Epithelial cell of prostate (primary cell): ENCODE measurements around the gene HK1.

ENCODE experiments used
- DNase-seq: peaks from one replicate; pipeline ENCODE4 v3.0.0-alpha.2; 2011; ENCODE audit warnings: low read depth, low spot score
- H3K27ac ChIP-seq: fragments of 450-650 bp; 2 replicates; pipeline ENCODE4 v1.5.1; 2017; ENCODE audit warnings: mild to moderate bottlenecking

The HK1 gene

DNA sequence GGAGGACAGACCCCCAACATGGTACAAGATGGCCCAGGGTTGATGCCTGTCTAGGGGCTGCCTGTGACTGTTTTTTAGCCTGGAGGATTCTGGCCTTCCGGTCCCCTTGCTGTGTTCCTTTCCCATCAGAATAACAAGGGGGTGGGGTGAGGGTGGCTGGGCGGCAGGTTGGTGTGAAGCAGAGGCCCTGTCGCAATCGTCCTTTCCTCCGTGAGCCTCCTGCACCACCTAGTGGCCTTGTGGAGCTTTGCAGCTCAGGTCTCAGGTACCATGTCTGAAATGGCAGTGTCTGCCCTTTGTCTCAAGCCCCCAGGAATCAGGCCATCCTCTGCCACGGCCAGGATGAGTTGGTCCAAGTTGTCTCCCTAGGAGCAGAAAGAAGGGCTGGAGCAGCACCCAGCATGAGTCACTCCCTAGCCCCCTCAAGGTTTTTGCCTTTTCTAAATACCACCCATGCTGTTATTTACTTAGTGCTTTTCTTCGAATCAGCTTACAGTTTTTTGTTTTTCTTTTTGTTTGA, 114.2 kb downstream of the HK1 start:
- DNase-seq: no peak
- H3K27ac ChIP-seq: no peak overlapping the region

DNA sequence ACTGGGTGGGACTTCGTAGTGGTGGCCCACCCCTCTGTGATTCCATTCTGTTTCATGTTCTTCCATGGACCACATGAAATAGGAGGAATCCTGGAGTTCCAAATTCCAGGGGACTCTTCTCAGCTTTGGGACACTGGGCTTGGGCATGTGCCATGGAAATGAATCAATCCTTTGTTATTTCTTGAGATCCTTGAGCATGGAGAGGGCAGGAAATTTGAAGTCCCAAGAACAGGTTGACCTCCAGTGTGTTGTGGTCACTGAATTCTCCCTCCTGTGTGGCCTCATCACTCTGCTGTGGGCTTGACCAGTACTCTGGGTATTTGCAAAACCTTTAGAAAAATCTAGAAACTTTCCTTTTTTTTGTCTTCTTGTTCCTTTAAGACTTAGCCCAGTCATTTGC, 115.7 kb downstream of the HK1 start:
- H3K27ac ChIP-seq: no peak overlapping the region
- no peak for DNase-seq

DNA sequence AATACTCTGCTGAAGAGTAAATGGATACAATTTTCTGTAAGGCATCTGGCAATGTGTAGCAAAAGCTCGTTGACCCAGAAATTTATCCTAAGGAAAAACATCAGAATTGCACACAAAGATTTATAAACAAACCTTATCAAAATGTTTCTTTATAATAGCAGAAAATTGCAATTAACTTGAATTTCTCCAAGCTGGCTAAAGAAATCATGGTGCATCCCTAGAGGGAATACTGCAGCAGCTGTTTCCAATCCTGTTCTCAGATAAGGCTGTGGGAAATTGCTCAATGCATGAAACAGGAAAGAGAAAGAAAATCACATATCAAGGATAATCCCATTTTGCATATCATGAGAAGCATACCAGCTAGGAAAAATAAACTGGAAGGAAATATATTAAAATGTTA, 119.7 kb downstream of the HK1 start:
- no peak for DNase-seq
- H3K27ac ChIP-seq: no peak overlapping the region

DNA sequence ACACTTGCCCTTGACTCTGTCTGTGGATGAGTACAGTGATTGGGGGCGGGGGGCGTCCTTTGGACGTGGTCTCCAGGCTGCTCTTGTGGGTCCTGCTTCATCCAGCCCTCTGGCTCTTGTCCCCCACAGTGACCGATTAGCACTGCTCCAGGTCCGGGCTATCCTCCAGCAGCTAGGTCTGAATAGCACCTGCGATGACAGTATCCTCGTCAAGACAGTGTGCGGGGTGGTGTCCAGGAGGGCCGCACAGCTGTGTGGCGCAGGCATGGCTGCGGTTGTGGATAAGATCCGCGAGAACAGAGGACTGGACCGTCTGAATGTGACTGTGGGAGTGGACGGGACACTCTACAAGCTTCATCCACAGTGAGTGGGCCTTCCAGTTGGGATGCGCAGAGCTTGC, 120.2 kb downstream of the HK1 start:
- no peak overlapping the region for H3K27ac ChIP-seq
- DNase-seq: no peak

DNA sequence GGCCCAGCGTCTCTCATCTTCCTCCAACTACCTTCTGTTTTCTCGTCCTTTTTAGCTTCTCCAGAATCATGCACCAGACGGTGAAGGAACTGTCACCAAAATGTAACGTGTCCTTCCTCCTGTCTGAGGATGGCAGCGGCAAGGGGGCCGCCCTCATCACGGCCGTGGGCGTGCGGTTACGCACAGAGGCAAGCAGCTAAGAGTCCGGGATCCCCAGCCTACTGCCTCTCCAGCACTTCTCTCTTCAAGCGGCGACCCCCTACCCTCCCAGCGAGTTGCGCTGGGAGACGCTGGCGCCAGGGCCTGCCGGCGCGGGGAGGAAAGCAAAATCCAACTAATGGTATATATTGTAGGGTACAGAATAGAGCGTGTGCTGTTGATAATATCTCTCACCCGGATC, 122.6 kb downstream of the HK1 start:
- no peak for DNase-seq
- H3K27ac ChIP-seq: no peak overlapping the region

DNA sequence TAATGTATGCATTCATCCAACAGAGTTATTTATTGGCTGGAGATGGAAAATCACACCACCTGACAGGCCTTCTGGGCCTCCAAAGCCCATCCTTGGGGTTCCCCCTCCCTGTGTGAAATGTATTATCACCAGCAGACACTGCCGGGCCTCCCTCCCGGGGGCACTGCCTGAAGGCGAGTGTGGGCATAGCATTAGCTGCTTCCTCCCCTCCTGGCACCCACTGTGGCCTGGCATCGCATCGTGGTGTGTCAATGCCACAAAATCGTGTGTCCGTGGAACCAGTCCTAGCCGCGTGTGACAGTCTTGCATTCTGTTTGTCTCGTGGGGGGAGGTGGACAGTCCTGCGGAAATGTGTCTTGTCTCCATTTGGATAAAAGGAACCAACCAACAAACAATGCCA, 123.1 kb downstream of the HK1 start:
- DNase-seq: no peak
- H3K27ac ChIP-seq: no peak overlapping the region

DNA sequence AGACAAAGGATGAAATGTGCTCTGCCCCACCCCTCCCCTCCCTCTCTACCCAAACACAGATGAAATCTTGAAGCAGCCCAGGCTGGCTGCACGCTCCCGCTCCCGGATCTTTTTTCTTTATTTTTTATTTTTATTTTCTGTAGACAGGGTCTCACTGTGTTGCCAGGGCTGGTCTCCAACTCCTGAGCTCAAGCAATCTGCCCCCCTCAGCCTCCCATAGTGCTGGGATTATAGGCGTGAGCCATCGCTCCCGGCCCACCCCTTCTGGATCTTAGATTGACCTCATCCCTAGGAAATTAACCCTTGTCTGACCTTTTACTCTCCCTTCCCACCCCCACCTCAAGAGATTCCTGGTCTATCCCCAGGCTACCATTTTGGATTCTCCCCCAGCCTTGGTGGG, 124.1 kb downstream of the HK1 start:
- no peak overlapping the region for H3K27ac ChIP-seq
- DNase-seq: no peak

DNA sequence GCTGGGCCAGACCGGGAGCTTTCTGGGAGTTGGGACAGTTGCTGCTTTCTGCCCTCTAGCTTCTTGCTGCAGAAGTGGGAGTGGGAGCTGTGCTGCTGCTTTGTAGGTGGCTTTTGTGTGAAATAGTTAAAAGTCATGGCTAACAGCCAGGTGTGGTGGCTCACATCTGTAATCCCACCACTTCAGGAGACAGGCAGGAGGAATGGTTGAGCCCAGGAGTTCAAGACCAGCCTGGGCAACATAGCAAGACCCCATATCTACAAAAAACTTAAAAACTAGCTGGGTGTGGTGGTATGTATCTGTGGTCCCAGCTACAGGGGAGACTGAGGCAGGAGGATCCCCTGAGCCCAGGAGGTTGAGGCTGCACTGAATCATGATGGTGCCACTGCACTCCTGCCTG, 124.8 kb downstream of the HK1 start:
- H3K27ac ChIP-seq: no peak overlapping the region
- no peak for DNase-seq

DNA sequence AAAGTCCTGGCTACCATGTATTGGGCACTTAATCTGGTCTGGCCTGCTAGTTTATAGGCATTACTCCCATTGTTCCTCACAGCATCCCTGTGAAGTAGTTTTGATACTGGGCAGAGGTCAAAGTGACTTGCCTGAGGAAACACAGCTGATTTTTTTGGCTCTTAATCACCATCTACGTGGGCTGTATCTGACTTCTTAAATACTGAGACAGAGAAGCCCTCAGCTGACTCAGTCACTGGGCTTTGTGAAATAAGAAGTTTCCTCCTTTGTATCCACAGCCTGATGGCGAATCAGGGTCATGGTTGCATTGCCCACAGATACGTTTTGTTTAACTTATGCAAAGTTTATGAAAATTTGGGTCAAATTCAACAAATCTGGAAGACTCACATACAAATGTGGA, 125.2 kb downstream of the HK1 start:
- H3K27ac ChIP-seq: no peak overlapping the region
- no peak for DNase-seq

DNA sequence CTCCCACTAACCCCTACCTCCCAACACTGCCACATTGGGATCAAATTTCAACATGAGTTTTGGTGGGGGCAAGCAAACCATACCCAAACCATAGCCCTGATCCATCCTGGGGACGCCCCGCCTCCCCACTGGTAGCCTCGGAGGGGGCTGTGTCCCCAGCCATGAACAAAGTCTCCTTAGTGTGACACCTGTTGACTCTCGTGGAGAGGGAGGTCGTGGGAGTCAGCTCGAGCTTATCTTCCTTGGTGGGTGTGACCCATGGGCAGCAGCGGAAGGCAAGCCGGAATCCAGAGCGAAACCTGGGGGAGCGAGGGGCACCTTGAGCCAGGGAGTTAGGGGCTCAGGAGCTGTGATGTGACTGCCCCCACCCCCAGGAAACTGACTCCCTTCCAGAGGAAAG, 126.5 kb downstream of the HK1 start:
- H3K27ac ChIP-seq: peak overlapping the region; percentile 65
- no peak for DNase-seq

DNA sequence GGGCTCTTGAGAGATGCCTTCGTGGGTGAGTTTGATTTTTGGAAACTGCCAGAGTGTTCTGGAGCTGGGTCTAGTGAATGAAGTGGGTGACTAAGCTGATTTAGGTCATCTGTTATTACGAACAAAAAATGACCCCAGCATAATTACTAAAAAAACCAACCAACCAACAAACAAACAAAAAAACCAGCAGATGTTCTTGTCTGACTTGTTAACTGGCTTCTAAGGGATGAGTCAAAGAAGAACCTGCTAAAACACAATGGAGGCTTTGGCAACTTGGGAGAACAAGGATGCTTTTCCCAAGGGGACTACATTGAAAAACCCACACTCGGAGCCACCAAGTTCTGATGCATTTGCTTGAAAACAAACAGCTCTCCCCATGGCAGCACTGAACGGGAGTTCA, 126.9 kb downstream of the HK1 start:
- H3K27ac ChIP-seq: peak overlapping the region; percentile 65

DNA sequence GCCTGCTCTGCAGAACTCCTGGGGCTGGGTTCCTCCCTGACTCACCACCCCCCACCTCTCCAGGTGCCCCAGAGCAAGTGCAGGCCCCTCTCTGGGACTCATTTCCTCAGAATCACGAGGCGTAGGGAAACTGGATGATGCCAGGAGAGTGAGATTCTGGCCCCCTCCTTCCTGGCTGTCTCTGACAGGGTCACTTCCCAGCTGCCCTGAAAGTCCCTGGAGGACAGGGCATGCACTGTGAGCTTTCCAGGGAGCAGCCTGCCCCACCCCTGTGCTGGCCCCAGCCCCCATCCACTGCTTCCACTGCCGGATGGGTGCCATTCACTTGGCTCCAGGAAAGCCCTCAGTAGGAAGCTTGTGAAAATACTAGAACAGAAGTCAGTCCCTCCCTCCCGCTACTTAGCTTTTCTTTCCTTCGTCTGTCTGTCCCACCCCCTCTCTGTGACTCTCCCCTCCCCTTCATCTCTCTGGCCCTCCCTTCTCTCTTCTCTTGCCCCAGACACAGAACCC, 128.1 kb downstream of the HK1 start:
- no peak for DNase-seq
- H3K27ac ChIP-seq: peak overlapping the region; percentile 65

More for the DNA sequence above, 126.9 kb downstream of the HK1 start:
- DNase-seq: no peak

DNA sequence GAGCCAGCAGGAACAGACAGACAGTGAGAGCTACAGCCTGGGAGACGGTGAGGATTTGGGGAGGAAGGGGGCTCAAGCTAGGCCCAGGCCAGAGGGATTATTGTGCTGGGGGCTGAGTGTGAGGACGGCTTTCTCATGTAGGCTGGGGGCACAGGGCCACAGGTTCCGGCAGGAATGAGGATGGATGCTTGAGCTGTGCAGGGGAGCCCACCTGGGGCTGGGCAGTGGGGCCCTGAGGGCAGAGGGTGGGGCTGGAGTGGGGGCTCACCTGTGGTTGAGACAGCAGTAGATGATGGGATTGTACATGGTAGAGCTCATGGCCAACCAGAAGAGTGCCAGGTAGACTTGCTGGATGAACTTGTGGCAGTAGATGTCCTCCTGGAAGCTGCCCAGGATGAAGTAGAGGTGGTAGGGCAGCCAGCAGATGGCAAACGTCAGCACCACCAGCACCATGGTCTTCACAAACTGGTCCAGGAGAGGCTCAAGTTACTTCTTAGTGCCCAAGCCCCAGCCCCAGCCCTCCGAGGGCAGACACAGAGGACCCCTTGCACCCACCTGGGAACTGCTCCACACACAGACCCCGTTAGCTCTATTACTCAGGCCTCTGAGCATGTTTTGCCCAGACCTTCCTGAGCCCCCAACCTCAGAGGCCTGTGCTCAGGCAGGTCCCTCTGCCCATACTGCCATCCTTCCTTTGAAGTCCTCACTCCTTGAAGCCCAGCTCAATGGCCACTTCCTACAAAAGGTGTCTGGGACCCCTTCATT, 128.7 kb downstream of the HK1 start:
- DNase-seq: no peak
- peak overlapping the region; percentile 65 for H3K27ac ChIP-seq

DNA sequence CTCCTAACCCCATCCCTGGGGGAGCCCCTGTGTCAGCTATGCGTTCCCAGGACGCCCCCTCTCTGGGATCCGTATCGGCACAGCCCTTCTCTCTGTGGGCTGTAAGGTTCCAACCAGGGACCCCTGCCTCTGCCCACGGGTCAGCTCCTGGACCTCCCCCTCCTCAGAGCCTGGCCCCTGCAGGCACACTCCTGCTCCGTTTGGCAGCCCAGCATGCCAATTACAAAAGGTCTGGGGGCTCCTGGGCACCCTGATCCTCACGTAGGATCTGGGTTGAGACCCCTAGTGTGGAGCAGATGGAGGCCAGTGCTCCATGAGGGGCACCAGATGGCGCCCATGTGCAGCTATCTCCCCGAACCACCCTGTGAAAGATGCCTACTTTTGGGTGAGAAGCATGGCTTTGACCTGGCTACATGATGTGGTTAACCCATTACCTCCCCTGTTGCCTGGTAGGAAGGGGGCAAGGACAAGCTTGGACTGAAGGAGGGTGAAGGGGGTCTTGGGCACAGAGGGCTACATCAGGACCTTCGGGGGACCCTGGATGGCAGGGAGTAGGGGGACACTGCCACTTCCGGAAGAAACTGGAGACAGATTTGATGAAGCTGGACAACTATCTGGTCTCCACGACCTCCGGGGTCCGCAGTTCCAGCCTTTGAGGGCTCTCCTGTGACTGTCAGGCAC, 129.5 kb downstream of the HK1 start:
- peak overlapping the region; percentile 33 for H3K27ac ChIP-seq
- DNase-seq: no peak

DNA sequence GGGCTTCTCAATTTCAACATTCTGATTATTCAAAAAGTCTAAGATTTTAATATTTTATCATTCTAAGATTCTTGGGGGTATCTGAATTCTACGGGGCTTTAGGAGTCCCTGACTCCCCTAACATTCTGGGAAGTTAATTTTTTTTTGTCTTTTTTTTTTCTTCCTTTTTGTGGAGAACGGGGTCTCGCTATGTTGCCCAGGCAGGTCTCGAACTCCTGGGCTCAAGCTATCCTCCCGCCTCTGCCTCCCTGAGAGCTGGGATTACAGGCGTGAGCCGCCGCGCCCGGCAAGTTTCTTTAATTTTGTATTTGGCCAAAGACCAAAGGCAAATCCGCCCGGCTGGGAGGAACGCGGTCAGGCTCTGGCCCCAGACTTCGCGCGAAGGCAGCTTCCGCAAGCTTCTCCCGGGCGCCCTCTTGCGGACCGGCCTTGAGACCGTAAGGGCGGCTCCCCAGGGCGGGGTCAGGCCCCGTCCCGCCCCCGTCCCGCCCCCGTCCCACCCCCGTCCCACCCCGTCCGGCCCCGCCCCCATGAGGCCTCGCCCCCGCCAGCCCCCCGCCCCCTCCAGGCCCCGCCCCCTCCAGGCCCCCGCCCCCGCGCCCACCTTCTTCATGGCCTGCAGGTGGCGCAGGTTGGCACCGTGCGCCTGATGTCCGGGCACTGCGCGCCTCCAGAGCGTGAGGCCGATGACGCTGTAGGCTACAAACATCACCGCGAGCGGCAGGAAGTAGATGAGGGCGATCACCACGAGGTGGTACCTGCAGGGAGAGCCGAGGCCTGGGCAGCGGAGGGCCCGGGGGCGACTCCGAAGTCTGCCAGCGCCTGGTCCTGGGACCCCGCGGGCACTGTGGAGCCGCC, 130.3 kb downstream of the HK1 start:
- H3K27ac ChIP-seq: peak overlapping the region; percentile 41
- peak; percentile 73 for DNase-seq

DNA sequence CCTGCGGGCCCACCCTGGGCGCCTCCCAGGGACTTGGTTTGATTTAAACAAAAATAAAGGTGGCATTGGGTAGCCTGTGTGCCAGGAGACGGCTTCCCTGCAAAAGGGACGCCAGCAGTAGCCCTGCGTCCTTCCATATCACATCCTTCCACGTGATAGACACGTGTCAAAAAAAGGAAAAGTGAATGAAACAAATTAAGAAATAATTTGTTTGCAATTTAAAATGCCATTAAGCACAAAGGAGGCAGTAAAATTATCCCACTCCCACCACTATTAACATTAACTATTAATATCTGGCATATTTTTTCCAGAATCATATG, 130.8 kb downstream of the HK1 start:
- no peak for DNase-seq
- peak overlapping the region; percentile 41 for H3K27ac ChIP-seq

DNA sequence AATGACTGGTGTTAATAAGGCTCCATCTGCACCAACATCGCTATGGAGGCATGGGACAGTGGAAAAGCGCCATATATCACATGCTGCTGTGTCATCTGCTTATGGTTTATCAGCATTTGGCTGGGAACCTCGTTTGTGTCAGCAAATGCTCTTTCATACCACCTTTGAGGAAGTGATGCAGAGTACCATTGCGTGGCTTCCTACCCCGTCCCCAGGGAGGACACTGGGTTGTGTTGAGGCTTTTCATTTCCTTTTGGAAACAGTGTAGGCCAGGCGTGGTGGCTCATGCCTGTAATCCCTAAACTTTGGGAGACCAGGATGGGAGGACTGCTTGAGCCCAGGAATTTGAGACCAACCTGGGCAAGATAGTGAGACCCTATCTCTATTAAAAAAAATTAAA, 131.7 kb downstream of the HK1 start:
- no peak overlapping the region for H3K27ac ChIP-seq
- DNase-seq: no peak

DNA sequence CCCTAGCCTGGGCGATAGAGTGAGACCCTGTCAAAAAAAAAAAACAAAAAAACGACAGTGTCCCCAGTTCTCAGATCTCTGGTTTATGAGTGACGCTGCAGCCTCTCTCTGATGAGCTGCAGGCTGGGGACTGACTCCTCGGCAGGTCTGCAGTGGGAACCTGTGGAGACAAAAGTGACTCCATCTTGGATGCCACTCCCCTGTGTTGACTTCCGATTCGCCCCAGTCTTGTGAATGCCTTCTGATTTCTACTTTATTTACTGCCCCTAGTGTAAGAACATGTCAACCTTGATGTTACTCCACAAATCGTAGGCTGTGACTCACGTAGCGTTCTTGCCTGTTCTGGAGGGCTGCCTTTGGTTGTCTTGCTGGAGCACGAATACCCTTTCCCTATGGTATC, 132.2 kb downstream of the HK1 start:
- no peak for DNase-seq

DNA sequence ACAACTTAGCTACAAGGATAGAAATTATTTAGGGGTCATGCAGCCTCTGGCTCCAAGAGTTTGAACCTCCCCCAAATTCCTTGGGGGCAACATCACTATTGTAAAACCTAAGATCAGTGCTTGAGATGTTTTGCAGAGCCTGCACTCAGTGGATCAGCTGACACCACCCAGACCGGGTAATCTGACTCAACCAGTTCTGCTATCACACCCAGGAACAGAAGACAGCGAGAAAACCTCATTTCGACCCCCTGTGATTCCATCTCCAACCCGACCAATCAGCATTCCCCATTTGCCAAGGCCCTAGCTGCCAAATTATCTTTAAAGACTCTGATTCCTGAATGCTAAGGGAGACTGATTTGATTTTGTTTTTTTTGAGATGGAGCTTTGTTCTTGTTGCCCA, 133.2 kb downstream of the HK1 start:
- no peak overlapping the region for H3K27ac ChIP-seq
- no peak for DNase-seq

More for the DNA sequence above, 132.2 kb downstream of the HK1 start:
- H3K27ac ChIP-seq: no peak overlapping the region

DNA sequence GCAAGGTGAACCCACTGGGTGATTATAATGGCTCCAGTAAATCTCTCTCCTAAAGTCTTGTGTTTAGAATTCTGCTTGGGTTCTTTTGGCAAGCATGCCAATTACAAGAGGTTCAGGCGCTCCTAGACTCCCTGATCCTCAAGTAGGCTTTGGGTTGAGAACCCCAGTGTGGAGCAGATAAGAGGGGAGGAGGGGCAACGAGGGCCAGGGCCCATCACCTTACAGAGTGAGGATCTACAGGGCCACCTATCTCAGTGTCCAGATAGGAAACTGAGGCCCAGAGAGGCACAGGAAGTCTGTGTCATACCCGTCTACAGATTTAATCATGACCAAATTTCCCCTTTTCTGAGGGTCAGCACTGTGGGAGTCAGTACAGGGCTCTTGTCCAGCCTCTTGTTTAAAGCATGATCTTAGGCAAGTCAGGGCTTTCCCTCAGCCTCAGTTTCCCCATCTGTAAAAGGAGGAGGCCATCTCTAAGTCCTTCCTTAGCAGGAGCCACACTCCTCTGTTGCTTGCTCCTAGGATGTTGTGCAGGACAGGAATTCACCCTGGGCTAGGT, 134.0 kb downstream of the HK1 start:
- no peak for DNase-seq

More for the DNA sequence above, 134.0 kb downstream of the HK1 start:
- H3K27ac ChIP-seq: no peak overlapping the region
